LNCAP (cell line): Measurements from ENCODE around the gene TMPRSS13.

Experiments
- TF ChIP-seq, protein P1 (sequence below): fragments of 450-650 bp; IDR thresholded peaks from 2 replicates; pipeline ENCODE4 v1.5.1; 2017; ENCODE audit warnings: mild to moderate bottlenecking

TMPRSS13 gene

DNA sequence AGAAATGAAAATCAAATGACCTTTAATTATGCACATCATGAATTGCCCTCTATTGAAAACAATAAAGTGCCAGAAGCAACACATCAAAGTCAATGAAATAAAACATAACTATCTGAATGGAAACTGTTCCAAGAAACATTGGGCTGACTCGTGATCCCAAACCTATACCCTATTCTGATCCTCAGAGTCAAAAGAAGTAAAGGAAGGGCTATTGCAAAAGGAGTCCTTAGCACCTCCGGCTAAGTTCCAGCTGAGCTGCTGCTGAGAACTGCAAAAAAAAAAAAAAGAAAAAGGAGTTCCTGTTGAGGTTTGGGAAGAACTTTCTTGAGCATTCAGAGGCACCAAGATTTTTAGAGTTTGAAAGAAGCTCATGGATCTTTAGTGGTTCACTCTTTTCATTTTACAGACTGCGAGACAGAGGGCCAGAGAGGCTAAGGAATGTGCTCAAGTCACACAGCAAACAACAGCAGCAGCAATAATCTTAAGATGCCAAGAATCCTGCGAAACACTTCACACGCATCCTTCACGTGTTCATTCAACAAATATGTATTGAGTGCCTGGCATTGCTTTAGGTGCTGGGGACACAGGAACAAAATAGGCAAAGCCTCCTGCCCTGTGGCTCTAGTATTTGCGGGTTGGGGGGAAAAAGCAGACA lies 841 bp upstream of the TMPRSS13 start:
- TF ChIP-seq, protein P1, sequence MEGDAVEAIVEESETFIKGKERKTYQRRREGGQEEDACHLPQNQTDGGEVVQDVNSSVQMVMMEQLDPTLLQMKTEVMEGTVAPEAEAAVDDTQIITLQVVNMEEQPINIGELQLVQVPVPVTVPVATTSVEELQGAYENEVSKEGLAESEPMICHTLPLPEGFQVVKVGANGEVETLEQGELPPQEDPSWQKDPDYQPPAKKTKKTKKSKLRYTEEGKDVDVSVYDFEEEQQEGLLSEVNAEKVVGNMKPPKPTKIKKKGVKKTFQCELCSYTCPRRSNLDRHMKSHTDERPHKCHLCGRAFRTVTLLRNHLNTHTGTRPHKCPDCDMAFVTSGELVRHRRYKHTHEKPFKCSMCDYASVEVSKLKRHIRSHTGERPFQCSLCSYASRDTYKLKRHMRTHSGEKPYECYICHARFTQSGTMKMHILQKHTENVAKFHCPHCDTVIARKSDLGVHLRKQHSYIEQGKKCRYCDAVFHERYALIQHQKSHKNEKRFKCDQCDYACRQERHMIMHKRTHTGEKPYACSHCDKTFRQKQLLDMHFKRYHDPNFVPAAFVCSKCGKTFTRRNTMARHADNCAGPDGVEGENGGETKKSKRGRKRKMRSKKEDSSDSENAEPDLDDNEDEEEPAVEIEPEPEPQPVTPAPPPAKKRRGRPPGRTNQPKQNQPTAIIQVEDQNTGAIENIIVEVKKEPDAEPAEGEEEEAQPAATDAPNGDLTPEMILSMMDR, result no peak

DNA sequence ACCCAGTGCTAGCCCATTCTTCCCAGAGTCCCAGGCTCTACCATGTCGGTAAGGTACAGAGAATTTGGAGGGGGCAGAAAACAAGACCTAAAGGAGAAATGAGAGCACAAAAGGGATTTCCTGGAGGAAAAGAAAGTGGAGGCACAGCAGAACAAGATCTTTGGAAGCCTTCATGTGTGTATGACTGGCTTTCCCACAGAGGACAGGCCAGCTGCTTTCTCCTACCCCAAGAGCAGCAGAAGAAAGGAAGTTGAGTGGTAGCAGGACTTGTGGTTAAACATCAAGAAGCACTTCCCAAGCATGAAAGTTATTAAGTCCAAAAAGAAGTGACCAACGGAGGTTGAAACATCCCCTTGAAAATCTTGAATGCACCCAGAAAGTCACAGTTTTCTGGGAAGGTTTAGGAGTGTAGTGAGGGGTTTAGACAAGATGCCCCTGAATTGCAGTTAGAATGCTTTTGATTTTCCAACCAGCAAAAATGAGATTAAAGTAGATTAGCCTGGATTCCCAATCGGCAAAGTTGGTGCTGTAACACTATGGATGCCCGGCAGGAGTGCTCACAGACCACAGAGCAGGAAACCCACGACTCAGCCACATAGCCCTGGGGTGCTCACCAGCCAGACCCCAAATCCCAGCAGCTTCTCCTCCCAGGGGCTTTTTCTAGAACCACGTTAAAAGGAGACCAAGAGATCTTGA lies 608 bp downstream of the TMPRSS13 start:
- TF ChIP-seq, protein P1, result no peak

DNA sequence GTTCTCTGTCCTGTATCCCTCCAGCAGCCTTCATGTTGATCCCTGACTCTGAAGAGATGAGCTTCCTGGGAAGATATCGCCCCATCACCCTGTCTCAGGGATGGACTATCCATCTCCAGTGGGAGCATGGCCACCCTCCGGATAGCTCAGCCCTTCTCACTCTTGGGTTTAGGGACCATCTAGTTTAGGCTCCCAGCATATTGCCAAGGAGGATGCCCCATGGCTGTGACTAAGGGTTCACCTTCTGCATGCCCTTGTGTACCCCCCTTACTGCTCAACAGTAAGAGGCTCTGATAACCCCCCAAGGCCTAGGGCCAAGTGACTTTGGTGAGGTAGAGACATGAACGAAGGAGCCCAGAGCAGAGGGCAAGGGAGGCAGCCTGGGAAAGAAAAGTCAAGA lies 1.3 kb downstream of the TMPRSS13 start:
- TF ChIP-seq, protein P1, result no peak

DNA sequence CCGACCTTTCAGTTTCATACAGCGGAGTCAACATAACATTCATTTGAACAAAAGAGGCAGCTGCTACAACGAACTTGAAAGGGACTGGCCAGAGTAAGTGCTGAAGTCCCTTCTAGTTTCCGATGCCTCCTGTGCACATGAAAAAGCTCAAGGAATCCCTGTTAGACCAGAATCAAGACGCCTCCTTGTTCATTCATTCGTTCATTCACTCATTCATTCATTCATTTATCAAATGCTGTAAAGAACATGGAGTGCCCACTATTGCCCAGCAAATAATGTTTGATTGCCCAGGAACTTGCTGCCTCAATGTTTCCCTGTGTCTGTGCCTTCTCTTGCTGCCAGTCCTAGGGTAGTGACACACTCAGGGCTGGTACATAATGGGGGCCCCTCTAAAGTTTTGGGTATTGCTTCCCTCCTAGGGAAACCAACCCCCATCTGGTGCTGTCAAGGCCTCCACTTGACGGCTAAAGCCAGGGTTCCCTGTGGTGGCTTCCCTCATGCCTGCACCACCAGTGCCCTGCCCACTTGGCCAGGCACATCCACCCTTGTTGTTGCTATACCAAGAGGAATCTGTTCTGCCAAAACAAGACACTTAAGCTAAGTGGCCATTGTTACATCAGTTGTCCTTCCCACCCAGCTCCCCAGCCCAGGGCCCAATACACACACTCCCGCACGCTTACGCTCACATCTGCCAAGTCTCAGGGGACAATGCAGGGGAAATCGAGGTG lies 3.8 kb downstream of the TMPRSS13 start:
- TF ChIP-seq, protein P1, result no peak

DNA sequence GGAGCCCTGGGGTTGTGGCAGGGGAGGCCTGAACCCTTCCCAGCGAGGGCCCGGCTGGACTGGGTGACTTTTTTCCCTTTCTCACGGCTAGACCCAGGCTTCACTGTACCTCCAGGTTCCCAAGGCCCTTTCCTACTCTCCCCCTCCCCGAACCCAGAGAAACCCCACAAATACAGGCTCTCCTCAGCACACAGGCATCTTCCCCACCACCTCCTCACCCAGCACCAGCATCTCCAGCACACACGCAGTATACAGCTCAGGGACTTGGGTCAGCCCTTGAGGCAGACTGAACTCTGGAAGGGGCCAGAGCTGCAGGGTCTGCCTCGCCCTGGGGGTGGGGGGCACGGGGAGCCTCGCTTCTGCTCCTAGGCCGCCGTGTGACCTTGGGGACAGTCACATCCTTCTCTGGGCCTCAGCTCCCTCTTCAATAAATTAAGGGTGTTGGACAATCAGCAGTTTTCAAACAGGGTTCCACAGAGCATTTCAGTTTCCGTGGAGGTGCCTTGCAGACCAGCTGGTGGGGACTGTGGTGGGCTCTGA lies 4.5 kb downstream of the TMPRSS13 start:
- TF ChIP-seq, protein P1, result no peak

DNA sequence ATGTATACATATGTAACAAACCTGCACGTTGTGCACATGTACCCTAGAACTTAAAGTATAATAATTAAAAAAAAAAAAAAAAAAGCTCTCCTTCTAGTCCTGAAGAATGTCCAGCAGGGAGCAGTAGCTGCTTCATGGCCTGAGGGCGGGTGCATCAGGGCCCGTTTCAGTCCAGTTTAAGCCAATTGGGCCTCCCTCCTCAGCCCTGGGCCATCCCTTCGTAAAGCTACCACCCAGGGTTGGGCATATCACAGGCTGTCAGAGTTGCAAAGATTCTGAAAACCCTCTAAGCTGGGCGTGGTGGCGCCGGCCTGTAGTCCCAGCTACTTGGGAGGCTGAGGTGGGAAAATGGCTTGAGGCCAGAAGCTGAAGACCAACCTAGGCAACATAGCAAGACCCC lies 5.4 kb downstream of the TMPRSS13 start:
- TF ChIP-seq, protein P1, result no peak

DNA sequence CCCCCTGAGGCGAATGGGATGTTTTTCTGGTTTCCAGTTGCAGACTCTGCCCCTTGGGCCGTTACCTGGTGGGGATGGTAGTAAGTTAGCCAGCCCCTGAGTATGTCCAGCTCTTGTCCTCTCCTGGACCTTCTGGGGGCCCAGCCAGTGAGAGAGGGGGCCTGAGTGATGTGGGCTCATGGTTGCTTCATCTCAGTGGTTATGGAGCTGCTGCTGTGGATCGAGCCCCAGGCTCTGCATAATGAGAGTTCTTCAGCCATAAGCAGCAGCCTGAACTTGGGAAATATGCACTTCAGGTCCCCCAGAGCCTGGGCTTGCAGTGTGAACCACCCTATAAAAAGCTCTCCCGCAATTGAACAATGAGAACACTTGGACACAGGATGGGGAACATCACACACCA lies 5.9 kb downstream of the TMPRSS13 start:
- TF ChIP-seq, protein P1, result no peak
